HG02571 (cell line): ENCODE results near the gene SARNP.

Source experiments
- ATAC-seq: cut with Tn5 transposase; IDR thresholded peaks from one replicate; pipeline ENCODE4 v1.9.1; 2021; ENCODE audit warnings: mild to moderate bottlenecking, moderate library complexity; ENCODE audit not compliant: unreplicated experiment

SARNP gene

GRCh38 chr12:55711786-55712553 lies 105.6 kb downstream of the SARNP start:
- no peak for ATAC-seq

GRCh38 chr12:55708695-55709233 lies 108.8 kb downstream of the SARNP start:
- no peak for ATAC-seq

- peak; percentile 76 for ATAC-seq
Measured at GRCh38 chr12:55707841-55708694, 109.5 kb downstream of the SARNP start, which contains the start of gene ITGA7. TSS of gene ITGA7 (minus strand) at chr12:55707904. CDS start at chr12:55707682, 222 bp downstream.
